CD4-positive, alpha-beta T cell (primary cell): ENCODE measurements around the gene CPLANE2. TPM values are rescaled to one million over a fixed set of nuclear protein-coding genes. Genes with fewer than 3 reads are reported as not detected.

ENCODE experiments used
- ATAC-seq: fragments of 200-7000 bp; cut with Tn5 transposase; one replicate; pipeline ENCODE4 v1.10.0; 2022; ENCODE audit warnings: mild to moderate bottlenecking; ENCODE audit not compliant: poor library complexity
- CTCF ChIA-PET: fragments of 350-600 bp; sonication (Branson Sonifier 250); formaldehyde crosslinking; loops from one replicate; lab custom pipeline; 2021; ENCODE audit warnings: antibody characterized with exemption, inconsistent platforms; lab: Charles Lee
- POLR2A ChIA-PET: fragments of 350-600 bp; sonication (Branson Sonifier 250); formaldehyde crosslinking; loops from one replicate; lab custom pipeline; 2021; ENCODE audit warnings: antibody characterized with exemption, inconsistent platforms; lab: Charles Lee
- DNase-seq, 14 experiments: peaks; one replicate each; pipeline ENCODE4 v3.0.0-alpha.2; 2013 to 2020; ENCODE audit warnings: mixed read lengths in 2 of 14
- H3K27ac ChIP-seq, 2 donors: one replicate each; pipeline versions ENCODE4 v1.5.1 to v1.7.0; 2013; ENCODE audit warnings: low read length in 2 of 2, low read depth in 1 of 2, mild to moderate bottlenecking in 1 of 2
- H3K27me3 ChIP-seq, 2 experiments: 1 replicate in 1 of 2; 2 replicates in 1 of 2; pipeline versions ENCODE4 v1.6.1 to v1.7.0; 2013; ENCODE audit warnings: low read length in 2 of 2, control low read depth in 1 of 2, mild to moderate bottlenecking in 1 of 2, moderate library complexity in 1 of 2; ENCODE audit not compliant: insufficient read depth in 2 of 2, control insufficient read depth in 1 of 2
- H3K36me3 ChIP-seq: one replicate; pipeline ENCODE4 v1.6.1; 2013; ENCODE audit warnings: low read length, control low read depth; ENCODE audit not compliant: insufficient read depth
- H3K4me1 ChIP-seq: one replicate; pipeline ENCODE4 v1.6.1; 2013; ENCODE audit warnings: low read length, control low read depth; ENCODE audit not compliant: insufficient read depth
- H3K4me3 ChIP-seq: one replicate; pipeline ENCODE4 v1.5.1; 2013; ENCODE audit warnings: mild to moderate bottlenecking, low read length, moderate library complexity
- H3K9me3 ChIP-seq, 2 experiments: 1 replicate in 1 of 2; 2 replicates in 1 of 2; pipeline versions ENCODE4 v1.6.1 to v1.7.0; 2013; ENCODE audit warnings: low read length in 2 of 2, mild to moderate bottlenecking in 2 of 2, control low read depth in 1 of 2, moderate library complexity in 1 of 2; ENCODE audit not compliant: control insufficient read depth in 1 of 2, insufficient read depth in 1 of 2
- H3K27ac Mint-ChIP-seq: one replicate; pipeline ENCODE4 v1.8.0; 2020; ENCODE audit warnings: mixed read lengths
- H3K27me3 Mint-ChIP-seq: one replicate; pipeline ENCODE4 v1.8.0; 2021; ENCODE audit warnings: mixed read lengths
- H3K36me3 Mint-ChIP-seq: one replicate; pipeline ENCODE4 v1.8.0; 2021; ENCODE audit warnings: low read depth, mixed read lengths
- H3K4me1 Mint-ChIP-seq: one replicate; pipeline ENCODE4 v1.8.0; 2021; ENCODE audit warnings: low read depth, mixed read lengths
- H3K4me3 Mint-ChIP-seq: one replicate; pipeline ENCODE4 v1.8.0; 2020; ENCODE audit warnings: mild to moderate bottlenecking, mixed read lengths
- H3K9me3 Mint-ChIP-seq: one replicate; pipeline ENCODE4 v1.8.0; 2020; ENCODE audit warnings: mixed read lengths
- intact Hi-C, 2 experiments: fragments of 100-400 bp; cut with DNase I in 1 of 2; cut with micrococcal nuclease in 1 of 2; formaldehyde crosslinking; loops; one replicate each; pipeline versions ENCODE4 v1.15.1 to v1.9.0; 2023 to 2025; cut with DNase I, micrococcal nuclease
- total RNA-seq, 174 experiments: library from RNA in 2 of 174; stranded (reverse) in 2 of 174; gene quantifications; one replicate each; pipeline ENCODE4 v1.2.3 and lab custom pipeline; 2021 to 2026
- TF ChIP-seq, protein P1 (sequence below): fragments of 200-600 bp; IDR thresholded peaks from one replicate; pipeline ENCODE4 v1.8.0; 2022; ENCODE audit warnings: antibody characterized with exemption, mild to moderate bottlenecking

The CPLANE2 gene
- total RNA-seq, 2 experiments from 2014 or later, result 5.3 to 8.4 TPM

DNA sequence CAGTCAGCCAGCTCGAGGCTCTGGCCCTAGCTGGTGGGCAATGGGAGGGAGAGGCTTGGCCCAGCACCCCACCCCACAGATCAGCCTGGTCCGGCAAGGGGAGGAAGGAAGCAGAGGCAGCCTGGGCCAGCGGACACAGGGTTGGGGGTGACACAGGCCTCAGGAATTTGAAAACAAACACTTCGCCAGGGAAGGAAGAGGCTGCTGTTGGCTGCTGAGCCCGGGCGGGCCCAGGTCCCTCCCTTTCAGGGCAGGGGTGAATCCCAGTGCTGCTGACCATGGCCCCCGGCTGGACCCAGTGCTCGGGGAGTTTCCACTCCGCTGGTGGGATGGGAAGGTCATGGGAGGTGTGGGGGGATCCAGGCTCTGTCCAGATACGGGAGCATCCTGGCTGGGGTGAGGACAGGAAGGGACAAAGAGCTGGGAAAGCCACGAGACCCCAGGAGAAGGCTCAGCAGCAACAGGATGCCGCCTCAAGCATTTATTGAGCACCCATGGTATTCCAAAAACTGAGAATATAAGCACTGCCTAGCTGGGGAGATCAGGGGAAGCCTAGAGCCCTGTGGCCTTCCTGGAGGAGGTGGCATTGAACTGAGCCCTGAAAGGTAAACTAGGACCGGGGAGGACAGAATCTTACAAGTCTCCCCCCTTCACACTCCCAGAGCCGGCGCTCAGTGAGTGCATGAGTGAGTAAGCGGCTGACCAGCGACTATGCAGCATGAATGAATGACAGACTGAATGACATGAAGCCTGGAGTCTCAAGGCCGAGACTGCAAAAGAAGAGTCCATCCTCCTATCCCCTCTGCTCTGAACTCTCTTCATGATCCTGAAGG is 54.9 kb downstream of the CPLANE2 start:
- DNase-seq (no peak), ATAC-seq (no peak)
- TF ChIP-seq, protein P1, sequence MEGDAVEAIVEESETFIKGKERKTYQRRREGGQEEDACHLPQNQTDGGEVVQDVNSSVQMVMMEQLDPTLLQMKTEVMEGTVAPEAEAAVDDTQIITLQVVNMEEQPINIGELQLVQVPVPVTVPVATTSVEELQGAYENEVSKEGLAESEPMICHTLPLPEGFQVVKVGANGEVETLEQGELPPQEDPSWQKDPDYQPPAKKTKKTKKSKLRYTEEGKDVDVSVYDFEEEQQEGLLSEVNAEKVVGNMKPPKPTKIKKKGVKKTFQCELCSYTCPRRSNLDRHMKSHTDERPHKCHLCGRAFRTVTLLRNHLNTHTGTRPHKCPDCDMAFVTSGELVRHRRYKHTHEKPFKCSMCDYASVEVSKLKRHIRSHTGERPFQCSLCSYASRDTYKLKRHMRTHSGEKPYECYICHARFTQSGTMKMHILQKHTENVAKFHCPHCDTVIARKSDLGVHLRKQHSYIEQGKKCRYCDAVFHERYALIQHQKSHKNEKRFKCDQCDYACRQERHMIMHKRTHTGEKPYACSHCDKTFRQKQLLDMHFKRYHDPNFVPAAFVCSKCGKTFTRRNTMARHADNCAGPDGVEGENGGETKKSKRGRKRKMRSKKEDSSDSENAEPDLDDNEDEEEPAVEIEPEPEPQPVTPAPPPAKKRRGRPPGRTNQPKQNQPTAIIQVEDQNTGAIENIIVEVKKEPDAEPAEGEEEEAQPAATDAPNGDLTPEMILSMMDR, result no peak
- H3K9me3 Mint-ChIP-seq, result no peaks in the 10 kb centered on the region
- H3K36me3 ChIP-seq, result no peaks in the 10 kb centered on the region
- no peaks in the 10 kb centered on the region for H3K27me3 ChIP-seq
- no peaks in the 10 kb centered on the region for H3K27me3 Mint-ChIP-seq
- H3K27ac Mint-ChIP-seq, result no peak overlapping the region
- POLR2A ChIA-PET, result no interaction called here
- no peak overlapping the region for H3K27ac ChIP-seq
- no peak overlapping the region for H3K4me3 ChIP-seq
- intact Hi-C loops, result loop anchor here (5.0 to 10.0 kb wide), 2 partner anchors 60 to 387 kb away; no protein-coding TSS in a partner anchor
- H3K9me3 ChIP-seq, result no peaks in the 10 kb centered on the region
- H3K36me3 Mint-ChIP-seq, result no peaks in the 10 kb centered on the region
- no peaks in the 10 kb centered on the region for H3K4me1 ChIP-seq
- no peak overlapping the region for H3K4me3 Mint-ChIP-seq
- H3K4me1 Mint-ChIP-seq, result no peaks in the 10 kb centered on the region
- CTCF ChIA-PET, result interaction anchor here (1.2 kb wide), 1 partner anchor 103 kb away, joined by 4 read pairs; no protein-coding TSS in a partner anchor

Other genes starting within 250 kb of the CPLANE2 start
- not detected for gene SRARP, start 232.9 kb downstream of the CPLANE2 start, total RNA-seq
- gene HSPB7, start 219.1 kb downstream of the CPLANE2 start, total RNA-seq, result not detected
- not detected for gene CLCNKA, start 215.1 kb downstream of the CPLANE2 start, total RNA-seq
- not detected for gene CLCNKB, start 193.4 kb downstream of the CPLANE2 start, total RNA-seq
- gene FAM131C, start 163.5 kb downstream of the CPLANE2 start, total RNA-seq, result not detected
- gene EPHA2, start 81.1 kb downstream of the CPLANE2 start, total RNA-seq, result under 1 TPM in 1 of 2 experiments, not detected in 1; 0.22 TPM
- gene ARHGEF19, start 24.5 kb downstream of the CPLANE2 start, total RNA-seq, result 1 to 10 TPM; 3.8 to 5.8 TPM
- gene FBXO42, start 115.3 kb upstream of the CPLANE2 start, total RNA-seq, result 10 to 100 TPM; 14.3 to 14.9 TPM
- 100 to 1,000 TPM; 115 to 120 TPM for gene SZRD1, start 130.1 kb upstream of the CPLANE2 start, total RNA-seq
- gene SPATA21, start 200.2 kb upstream of the CPLANE2 start, total RNA-seq, result not detected
- gene NECAP2, start 203.5 kb upstream of the CPLANE2 start, total RNA-seq, result 10 to 100 TPM; 65.8 to 66.0 TPM